ENCODE measurements around the gene SLC9C1.

SLC9C1 gene

DNA sequence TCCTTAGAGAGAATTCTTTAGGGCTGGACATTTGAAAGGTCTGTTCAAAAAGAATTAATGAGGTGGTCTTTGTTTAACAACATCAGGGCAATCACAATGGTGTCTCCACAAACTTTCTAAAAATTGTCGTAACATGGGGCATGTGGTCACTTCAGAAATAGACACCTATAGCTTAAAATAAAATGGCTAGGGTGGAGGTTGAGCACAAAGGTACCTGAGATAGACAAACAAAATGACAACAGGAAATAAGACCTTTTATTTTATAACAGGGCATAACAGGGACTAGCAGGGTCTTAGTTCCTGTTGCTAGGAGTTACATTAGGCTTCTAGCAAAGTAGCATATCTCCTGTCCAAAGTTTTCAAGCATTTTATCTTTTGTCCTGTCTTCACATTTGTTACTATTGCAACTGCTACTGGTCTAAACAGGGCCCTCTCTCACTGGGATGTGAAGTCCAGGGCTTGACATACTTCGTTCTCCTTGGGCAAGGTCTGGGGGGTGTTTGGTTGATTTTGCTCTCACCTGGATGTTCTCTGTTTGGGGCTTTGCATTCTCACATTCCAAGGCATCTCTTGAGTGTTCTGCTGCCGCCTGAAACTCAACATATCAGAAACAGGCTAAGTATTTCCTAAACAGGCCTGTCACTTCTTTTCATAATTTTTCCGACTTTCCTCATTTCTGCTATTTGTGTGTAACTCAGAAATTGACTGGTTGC lies 163.9 kb downstream of the SLC9C1 start:
- no peak for DNase-seq

DNA sequence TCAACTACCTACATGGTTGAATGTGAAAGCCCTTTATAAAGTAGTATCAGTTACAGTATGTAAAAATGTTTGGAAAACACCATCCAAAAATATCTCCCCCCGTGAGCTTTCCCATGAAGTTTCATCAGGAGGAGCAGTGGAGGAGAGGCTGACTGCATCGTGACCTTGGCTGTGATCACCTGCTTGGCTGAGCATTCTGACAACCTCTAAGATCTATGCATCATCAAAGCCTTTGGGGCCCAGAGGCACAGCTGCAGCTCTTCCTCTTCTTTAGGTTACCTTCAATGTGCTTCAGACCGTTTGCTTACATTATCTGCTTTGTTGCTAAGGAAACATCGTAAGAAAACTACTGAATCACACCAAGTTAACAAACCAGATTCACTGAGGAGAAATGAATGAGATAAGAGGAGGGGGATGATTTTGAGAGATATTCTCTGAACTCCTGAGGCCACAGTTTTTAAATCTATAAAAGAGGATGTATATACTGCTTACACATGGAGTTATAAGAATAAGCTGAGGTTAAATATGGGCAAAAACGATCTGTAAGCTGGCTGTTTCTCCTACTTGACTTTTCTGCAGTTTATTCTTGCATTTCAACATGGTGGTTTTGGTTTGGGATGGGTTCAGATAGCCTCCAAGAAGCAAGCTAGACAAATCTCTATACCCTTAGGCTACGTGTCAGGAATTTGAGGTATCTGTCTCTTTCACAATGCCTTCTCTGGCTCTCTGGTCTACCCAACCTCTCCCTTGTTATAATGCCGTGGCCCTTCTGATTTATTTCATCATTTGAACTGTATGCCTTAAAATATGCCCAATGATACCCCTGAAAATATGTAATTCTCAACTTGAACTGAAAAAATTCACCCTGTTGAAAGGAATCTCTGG lies 164.9 kb downstream of the SLC9C1 start:
- DNase-seq: peak; percentile 72

DNA sequence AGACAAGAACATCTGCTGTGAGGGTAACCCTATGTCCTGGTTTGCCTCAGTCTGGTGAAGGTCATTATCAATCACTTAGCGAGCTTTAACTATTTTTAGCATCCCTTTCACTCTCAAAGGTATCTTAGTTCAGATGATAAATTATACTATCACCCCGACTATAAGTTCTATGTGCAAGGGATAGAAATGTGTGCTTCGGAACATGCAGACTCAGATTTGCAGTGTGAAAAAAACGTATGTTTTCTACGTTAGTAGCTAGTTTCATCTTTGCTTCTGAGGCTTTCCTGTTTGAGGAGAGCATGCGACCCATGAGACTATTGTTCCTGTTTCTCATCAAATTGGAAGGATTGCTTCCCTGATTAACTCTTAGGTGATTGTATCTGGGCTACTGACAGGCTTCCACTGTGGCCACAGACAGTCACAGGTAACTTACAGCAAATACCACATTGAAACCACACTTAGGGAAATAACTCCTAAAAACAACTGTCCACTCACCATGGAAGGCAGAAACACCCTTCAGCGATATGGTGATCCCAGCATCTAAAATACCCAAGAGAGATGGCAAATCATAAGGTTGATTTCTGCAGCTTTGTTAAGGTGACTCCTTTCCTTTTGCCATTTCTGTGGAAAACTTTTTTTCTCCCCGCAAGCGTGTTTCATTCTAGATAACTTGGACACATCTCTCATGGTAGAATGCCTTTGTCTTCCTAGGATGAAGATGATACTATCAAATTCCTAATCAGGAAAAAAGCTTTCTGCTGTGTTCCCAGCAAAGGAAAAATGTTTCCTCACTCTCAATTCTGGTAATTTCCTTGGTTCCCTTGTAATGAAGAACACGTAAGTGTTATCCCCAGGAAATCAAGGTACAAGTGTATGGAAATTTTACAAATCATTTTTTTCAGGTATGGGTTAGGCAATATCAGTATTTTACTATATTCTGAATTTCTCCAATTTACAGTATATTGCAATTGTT lies 166.2 kb downstream of the SLC9C1 start:
- DNase-seq: peak; percentile 7

DNA sequence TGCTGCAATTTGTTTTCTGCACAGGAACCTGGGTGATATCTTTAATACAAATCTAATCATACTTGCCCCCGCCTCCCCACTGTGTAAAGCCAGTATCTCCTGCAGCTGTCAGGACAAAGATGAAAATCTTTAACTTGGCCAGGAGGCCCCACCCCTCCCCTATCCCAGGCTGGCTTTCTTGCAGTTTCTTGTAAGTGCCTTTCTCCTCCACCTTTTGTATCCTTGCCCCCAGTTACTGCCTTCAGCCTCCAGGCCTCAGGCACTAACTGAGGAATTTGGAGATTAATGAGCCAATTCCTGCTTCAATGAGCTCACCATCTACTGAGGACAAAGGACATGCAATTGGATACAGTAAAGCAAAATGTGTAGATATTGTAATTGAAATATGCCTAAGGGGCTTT lies 167.5 kb downstream of the SLC9C1 start:
- DNase-seq: peak; percentile 28

DNA sequence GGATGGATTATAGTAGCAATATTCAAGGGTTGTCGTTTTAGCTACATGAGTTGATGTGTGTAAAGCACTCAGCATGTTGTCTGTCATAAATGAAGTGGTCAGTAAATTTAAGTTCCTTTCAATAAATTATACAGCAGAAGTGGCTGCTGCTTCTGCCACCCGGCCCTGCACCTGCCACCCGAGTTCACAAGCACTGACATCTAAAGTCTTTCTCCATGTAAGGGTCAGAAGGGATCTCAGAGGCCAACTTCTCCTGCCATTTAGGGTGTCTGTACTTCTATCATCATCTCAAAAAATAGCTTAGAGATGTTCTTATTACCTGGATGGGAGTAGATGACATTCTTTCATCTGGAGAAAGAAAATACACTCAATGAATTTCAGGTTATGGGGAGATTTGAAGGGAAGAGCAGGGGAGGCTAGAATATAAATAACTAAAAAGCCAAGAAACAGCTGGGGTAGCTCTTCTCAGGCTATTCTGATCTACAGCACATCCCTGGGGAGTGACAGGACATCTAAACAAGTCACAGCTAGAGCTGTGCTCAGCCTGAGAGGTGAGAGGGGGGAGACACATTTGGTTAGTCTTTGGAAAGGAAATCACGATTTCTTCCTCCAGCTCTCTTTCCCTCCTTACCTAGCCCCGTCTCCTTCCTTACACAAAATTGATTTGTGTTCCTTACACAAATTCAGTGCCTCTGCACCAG lies 169.0 kb downstream of the SLC9C1 start:
- no peak for DNase-seq

DNA sequence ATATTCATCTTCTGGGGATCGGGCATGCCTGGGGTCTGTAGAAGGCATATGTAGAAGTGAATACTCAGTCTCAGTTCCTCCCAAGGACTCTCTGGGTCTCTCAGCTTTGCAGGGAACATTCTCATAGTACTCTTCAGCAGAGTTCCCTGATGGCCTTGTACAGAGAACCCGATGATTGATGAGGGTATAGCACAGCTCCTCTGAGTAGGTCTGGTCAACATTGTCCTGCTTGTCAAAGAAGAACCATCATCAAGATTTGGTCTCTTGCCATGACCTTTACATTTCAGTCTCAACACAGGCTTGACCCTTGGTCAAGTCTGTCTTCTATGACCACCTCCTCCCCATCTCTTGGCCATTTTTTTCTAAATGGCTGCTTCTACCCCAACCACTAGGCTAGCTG lies 170.5 kb downstream of the SLC9C1 start:
- DNase-seq: no peak

DNA sequence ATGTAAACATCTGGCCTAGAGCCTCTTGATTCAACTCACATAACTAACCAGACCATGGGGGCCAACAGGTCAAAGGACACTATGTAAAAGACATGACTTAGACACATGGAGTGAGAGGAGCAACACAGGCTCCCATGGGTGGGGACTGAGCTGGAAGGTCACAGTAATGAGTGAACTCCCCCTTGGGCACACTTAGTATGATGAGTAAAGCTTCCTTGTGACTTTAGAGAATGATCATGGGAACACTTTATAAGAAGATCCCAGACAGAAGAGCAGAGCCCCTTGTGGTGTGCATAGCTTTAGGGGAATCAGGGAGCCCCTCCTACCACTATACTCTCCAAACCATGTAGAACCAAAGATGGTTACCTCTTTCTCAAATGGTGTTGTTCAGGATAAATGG lies 171.1 kb downstream of the SLC9C1 start:
- DNase-seq: no peak

DNA sequence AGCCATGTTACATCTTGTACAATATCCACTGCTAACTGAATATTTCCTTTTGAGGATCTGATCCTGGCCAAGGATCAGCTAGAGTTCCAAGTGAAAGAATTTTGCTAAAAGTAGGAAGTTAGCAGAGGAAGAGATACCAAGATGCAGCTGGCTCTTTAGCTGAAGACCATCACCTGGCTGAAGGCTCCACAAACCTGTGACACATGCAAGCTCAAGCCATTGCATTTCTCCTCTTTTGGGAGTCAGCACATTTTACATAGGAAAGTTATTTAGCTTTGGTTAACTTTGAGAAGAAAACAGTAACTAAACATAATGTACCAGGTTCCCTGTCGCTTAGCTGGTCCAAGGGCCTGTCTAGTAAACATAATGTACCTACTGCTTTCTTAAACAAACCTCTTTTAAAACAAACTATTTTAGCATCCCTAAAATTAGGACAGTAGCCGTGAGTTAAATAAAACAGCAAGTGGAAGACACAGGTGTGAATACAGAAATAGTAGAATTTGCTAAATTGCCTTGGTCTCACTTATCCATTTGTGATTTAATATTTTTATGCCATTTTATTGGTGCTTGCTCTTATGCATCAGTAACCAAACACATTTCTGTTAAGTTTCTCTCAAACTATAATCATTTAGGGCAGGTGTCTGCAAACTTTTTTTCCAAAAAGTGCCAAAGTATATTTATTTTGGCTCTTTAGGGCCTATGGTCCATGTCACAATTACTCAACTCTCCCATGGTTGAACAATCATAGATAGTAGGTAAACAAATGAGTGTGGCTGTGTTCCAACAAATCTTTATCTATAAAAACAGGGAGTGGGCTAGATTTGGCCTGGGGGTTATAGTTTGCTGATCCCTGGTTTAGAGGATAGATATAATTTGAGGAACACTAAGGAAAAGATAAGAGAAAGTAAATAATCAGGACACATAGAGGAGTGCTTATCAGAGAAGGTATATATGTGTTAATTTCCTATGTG lies 172.2 kb downstream of the SLC9C1 start:
- no peak for DNase-seq

DNA sequence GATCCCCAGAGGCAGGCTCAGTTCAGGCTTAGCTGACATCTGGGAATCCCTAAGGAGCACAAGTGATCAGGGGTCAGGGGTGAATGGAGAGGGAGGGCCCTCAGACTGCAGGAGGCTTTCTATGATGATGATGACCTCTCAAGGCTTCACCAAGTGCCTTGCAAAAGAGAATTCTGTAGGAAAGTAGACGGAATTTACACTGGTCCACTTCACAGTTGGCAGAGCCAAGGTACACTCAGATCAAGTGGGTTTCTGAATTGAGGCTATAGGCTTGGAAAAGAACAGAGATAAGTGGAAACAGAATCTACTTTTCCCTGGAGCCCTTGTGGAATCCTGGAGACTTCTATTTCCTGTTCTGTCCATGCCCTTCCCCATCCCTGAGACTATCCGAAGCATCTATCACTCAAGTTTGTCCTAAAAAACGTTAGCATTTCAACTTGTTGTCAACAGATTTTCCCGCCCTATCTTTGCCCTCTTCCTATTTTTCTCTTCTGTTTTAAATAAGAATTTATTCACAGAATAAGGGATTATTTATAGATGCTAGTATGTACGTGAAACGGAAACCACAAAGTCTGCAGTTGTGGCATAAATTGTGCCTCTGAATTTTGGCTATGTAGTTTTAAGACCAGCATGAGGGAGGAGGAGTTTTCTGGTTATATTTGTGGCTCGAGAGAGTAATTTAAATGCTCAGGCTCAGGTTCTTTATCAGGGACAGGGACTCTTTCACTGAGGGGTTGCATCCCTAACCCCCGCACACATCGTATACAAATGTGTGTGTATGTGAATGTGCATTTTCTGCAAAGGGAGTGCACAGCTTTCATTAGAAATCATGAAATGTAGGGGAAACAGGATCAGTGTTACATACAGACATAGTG lies 173.8 kb downstream of the SLC9C1 start:
- DNase-seq: no peak

DNA sequence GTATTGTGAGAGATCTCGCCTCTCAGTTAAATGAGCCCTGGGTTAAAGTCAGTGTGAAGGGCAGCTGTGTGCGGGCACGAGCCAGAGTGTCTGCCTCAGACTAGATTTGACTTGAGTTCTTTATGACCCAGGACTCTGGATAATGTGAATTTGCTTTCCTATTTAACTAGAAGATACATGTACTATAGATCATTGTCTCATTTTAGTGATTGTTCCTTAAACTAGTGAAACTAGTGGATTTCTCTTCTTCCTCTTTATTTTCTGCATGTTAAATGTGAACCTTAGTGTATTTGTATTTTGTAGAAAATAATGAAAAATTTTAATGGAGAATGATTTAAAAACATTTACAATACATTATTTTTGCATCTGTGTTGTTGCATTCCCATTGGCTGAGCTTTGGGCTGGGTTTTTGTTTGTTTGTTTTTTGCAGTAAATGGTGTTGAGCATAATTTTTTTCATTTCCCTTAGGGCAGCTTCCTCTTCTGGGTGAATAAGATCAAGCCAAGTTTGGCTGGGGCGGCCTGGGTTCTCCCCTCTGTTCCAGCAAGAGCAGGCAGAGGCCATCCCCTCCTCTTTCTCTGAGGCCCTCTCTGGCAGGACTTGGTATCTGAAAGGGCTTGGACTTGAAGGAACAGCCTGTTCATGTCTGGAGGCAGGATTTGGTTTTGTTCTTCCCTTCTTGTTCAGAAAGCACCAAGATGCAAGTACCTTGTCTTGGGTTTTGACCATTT lies 176.0 kb downstream of the SLC9C1 start:
- no peak for DNase-seq

DNA sequence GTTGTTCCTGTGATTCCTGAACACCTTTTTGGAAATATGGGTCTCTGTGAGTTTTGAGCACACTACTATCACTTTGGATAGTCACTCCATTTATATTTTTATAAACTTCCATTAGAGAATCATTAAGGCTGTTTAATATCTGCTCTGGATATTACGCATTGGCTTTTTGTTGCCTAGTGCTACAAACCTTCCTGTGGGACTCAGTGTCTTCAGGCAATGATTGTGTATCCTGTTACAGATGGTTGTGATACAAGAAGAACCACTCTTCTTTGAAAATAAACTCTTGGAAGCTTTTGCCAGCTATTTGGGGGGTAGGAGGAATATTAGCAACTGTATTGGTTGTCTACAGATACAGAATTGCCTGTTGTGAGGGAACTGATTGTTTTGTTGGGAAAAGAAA lies 176.6 kb downstream of the SLC9C1 start:
- no peak for DNase-seq

DNA sequence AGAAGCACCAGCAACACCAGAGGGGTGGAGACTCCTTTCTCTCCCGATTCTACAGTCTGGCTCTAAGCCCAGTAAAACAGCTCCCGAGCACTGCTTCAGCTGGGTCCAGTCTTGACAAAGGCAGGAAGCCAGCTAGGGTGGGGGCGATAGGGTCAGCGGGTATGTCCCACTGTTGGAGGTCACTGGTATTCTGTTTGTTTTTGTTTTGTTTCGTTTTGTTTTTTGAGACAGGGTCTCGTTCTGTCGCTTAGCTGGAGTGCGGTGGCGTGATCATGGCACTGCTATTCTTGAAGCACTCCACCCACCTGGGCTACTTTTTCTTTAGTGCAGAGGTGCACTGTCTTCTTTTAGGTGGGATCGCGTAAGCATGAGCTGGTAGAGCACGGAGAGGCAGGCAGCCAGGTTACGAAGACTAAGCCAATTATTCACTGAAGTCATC lies 177.2 kb downstream of the SLC9C1 start:
- no peak for DNase-seq

DNA sequence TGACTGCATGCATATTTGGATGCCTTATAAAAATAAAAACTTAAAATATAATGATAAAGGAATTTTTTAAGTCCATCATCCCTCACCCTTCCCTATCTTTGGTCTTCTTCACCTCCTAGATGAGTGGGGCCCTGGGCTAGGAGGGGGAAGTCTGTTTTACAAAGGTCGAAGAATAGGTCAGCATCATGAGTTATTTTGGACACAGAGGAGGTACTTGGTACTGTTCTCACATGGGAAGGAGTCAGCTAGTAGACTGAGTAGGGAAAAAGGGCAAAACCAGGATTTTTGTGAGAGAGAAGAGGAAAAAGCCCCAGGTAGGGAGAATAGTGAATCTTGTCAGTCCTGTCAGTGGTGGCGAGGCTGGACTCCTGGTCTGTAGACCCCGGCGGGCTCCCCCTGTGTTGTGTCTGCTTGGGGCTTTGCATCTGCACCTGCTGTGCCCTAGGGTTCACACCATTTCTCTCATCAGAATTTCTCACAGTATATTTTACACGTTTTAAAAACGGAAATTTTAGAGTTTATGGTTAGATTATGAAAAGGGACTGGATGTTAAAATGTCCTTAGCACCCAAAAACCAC lies 178.1 kb downstream of the SLC9C1 start:
- DNase-seq: no peak

DNA sequence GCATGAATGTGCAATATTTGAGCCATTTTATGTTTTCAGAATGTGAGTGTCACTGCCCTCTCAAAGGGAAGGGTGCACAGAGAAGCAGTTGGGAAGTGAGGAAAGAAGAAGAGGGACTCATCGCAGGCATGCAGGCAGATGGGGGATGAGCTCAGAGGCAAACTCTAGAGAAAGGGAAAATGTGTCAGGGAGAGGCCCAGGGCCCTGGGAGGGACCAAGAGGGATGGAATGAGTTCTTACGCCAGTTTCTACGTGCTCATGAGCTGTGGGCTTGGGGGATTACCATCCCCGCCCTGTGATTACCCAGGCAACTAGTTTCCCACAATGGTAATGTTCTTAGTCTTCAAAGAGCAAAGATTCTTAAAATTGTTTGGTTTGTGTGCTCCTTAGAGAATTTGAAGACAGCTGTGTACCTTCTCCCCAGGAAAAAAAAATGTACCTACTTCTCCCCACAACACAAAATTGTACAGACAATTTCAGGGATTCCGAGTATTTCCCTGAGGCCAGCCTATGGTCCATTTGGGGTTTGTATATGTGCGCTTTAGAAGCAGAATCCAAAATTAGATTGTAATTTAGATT lies 178.8 kb downstream of the SLC9C1 start:
- no peak for DNase-seq

DNA sequence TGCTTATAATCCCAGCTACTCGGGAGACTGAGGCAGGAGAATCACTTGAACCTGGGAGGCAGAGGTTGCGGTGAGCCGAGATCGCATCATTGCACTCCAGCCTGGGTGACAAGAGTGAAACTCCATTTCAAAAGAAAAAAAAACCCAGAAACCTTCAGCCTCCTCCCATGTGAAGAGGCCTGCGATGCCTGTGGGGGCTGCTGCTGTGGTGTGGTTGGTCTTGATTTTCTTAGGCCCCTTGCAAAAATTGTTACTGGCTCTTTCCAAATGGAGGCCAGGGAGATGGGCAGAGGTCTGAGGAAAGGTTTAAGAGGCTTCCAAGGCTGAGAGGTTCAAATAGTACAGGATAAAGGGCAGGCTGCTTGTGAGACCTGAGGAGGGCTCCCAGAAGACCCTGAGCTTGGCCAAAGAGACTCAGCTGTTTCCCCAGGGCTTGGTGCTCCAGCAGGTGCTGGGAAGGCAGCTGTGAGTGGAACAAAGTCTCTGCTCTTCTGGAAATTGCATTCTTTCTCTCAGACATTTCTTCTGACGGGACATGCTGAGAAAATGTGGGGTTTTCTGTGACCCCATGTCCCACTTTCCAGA lies 179.3 kb downstream of the SLC9C1 start:
- DNase-seq: no peak

DNA sequence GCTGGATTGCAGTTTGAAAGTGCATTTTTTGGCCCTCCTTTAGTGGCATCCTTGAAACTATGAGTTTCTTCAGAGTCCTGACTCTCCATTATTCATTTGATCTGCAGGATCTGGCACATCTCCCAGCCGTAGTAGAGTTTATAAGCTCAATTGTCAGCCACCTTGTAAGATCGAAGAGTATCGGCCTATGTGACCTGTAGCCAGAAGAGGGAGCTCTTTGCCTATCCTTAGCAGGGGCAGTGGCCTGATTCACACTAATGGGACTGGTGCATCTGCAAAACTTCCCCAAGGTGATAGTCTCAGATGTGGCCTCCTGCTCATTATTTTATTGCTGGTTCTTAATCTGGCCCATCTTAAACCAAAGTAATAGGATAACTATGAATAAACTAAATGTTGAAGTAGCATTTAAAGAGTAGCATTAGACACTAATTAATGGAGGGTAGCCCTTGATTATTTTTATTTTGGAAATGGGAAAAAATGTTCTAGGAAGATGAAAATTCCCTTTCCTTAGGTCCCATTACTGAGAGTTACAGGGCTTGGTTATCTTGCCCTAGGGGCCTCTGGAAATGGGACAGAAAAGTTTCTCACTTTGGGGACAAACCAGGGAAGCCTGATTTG lies 182.1 kb downstream of the SLC9C1 start:
- DNase-seq: peak; percentile 73

DNA sequence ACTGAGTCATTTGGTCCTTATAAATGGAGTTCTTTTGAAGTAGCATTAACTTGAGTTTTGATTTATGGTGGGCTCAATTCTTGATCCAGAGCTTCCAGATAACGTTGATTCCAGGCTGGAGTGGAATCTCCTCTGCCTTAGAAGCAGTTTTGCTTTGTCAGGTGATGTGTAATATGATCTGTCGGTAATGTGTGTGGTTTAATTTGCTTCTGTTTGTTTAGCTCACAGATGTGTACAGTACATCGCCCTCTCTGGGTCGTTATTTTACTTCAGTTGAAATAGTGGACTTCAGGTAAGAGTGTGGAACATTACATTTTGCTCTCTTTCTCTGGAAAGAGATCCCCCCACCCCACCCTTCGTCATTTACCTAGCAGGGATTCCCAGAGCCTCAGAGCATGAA lies 184.7 kb downstream of the SLC9C1 start:
- no peak for DNase-seq

DNA sequence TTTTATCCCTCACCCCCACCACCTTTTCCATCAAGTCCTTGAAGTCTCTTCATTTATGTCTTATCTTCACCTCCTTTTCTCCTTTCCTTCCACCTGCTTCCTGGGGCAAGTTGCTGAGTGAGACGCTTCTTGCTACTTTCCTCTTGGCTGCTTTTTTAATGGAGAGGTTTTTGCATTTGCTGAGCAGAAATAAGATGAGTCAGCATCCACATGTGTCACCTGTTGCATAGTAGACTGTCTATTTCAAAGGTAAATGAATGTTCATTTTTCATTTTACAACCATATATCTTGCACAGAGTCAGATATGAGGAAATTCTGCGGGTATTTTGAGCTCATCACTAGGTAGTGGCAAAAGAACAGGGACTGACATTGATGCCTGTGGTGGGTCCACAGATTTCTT lies 189.2 kb downstream of the SLC9C1 start:
- DNase-seq: no peak
